SH-SY5Y (cell line): ENCODE measurements around the gene LMBR1.

Experiments
- GATA2 ChIP-seq: IDR thresholded peaks from 2 replicates; pipeline ENCODE4 v1.6.1; 2011; ENCODE audit warnings: mild to moderate bottlenecking, low read depth, low read length
- GATA3 ChIP-seq: IDR thresholded peaks from 2 replicates; pipeline ENCODE4 v1.6.1; 2011; ENCODE audit warnings: low read depth, mild to moderate bottlenecking, low read length, moderate library complexity

DNA sequence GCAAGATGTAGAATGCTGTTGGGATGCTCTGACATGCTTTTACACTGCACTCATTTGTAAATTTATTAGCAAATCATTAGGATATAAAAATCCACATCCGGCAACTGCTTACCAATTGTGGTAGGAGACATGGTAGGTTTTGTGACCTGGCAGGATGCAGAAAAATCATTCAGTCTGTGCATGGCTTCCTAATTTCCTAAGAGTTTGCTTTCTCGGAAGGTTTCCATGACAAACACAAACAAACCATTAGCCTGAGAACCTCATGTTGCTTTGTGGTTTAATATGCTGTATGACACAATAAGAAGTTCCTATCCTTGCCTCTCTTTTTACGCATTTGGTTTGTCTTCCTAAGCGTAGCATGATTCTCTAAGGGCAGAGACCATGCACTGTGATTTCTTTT, 14.7 kb upstream of the LMBR1 start:
- TF ChIP-seq GATA2: no peak
- TF ChIP-seq GATA3: no peak
